ENCODE measurements around the gene CD74.

GRCh38 chr5:150353032-150353675, 59.6 kb downstream of the CD74 start:
- no peak for TF ChIP-seq POLR2AphosphoS5 (IDR thresholded peaks at IDR 0.05; ENCODE audit: low read depth, low read length)
- TF ChIP-seq MAFK (IDR thresholded peaks at IDR 0.05; ENCODE audit: low read depth, low read length): no peak
- TF ChIP-seq TBP (IDR thresholded peaks at IDR 0.05; ENCODE audit: low read depth, low read length): no peak
- no peak for TF ChIP-seq JUN (IDR thresholded peaks at IDR 0.05; ENCODE audit: low read depth, low read length)
- no peak for TF ChIP-seq CTCF (IDR thresholded peaks at IDR 0.05; ENCODE audit: control extremely low read depth in 1 of 3, insufficient read depth in 1 of 3, low read depth in 1 of 3, low read length in 3 of 3)
- TF ChIP-seq POLR2A (IDR thresholded peaks at IDR 0.05; ENCODE audit: control extremely low read depth in 1 of 2, low read depth in 2 of 2, low read length in 2 of 2): no peak
- no peak for TF ChIP-seq ZNF274 (IDR thresholded peaks at IDR 0.05; ENCODE audit: borderline replicate concordance, extremely low read depth, low read length)
- no peak for TF ChIP-seq TCF12 (IDR thresholded peaks at IDR 0.05; ENCODE audit: low read depth, low read length)
- no peak for TF ChIP-seq CBX5 (IDR thresholded peaks at IDR 0.05; ENCODE audit: low read depth, low read length)
- no peak for TF ChIP-seq NRF1 (IDR thresholded peaks at IDR 0.05; ENCODE audit: low read depth, low read length)
